Parathyroid adenoma (tissue), 2 donors: ENCODE measurements around the gene WDR72.

Experiments
- H2AFZ ChIP-seq: fragments of 300-600 bp; sonication (generic); one replicate; pipeline ENCODE4 v1.7.0; 2017; ENCODE audit warnings: antibody characterized with exemption, mild to moderate bottlenecking
- H3K27ac ChIP-seq: fragments of 300-600 bp; sonication (generic); one replicate; pipeline ENCODE4 v1.7.0; 2017
- H3K27me3 ChIP-seq: fragments of 300-600 bp; sonication (generic); one replicate; pipeline ENCODE4 v1.7.0; 2017; ENCODE audit warnings: low read length; ENCODE audit not compliant: control insufficient read depth, insufficient read depth
- H3K36me3 ChIP-seq: fragments of 300-600 bp; sonication (generic); one replicate; pipeline ENCODE4 v1.7.0; 2017; ENCODE audit warnings: low read length; ENCODE audit not compliant: control insufficient read depth, insufficient read depth
- H3K4me1 ChIP-seq: fragments of 300-600 bp; sonication (generic); one replicate; pipeline ENCODE4 v1.7.0; 2017; ENCODE audit warnings: control low read depth
- H3K4me2 ChIP-seq: fragments of 300-600 bp; sonication (generic); one replicate; pipeline ENCODE4 v1.7.0; 2017; ENCODE audit warnings: low read length
- H3K4me3 ChIP-seq: fragments of 300-600 bp; sonication (generic); one replicate; pipeline ENCODE4 v1.7.0; 2017; ENCODE audit warnings: low read depth, low read length
- H3K79me2 ChIP-seq: fragments of 300-600 bp; sonication (generic); one replicate; pipeline ENCODE4 v1.7.0; 2017; ENCODE audit warnings: control low read depth
- H3K9ac ChIP-seq: fragments of 300-600 bp; sonication (generic); one replicate; pipeline ENCODE4 v1.7.0; 2017; ENCODE audit warnings: mild to moderate bottlenecking
- H3K9me3 ChIP-seq: fragments of 300-600 bp; sonication (generic); one replicate; pipeline ENCODE4 v1.7.0; 2017; ENCODE audit warnings: low read length; ENCODE audit not compliant: control insufficient read depth
- CTCF ChIP-seq: fragments of 300-600 bp; sonication (generic); IDR thresholded peaks from one replicate; pipeline ENCODE4 v1.7.0; 2017; ENCODE audit warnings: antibody characterized with exemption, mild to moderate bottlenecking
- donor health status: primary hyperparathyroidism.

The WDR72 gene

GRCh38 chr15:53739651-53740050, 19.8 kb downstream of the WDR72 start:
- no peaks in the 10 kb centered on the region for H3K27me3 ChIP-seq
- H3K9ac ChIP-seq: no peak overlapping the region
- no peak overlapping the region for H3K4me2 ChIP-seq
- H3K4me3 ChIP-seq: no peak overlapping the region
- no peak for TF ChIP-seq CTCF
- no peaks in the 10 kb centered on the region for H3K4me1 ChIP-seq
- H3K79me2 ChIP-seq: no peaks in the 10 kb centered on the region
- H3K27ac ChIP-seq: no peak overlapping the region
- H3K36me3 ChIP-seq: no peaks in the 10 kb centered on the region
- no peak overlapping the region for H2AFZ ChIP-seq
- H3K9me3 ChIP-seq: no peaks in the 10 kb centered on the region

- Histone ChIP-seq H3K27ac (no peak overlapping the region), H3K27me3 (no peaks in the 10 kb centered on the region), H3K79me2 (no peaks in the 10 kb centered on the region), H2AFZ (no peak overlapping the region), H3K4me1 (no peaks in the 10 kb centered on the region), H3K9me3 (no peaks in the 10 kb centered on the region), H3K9ac (no peak overlapping the region), H3K4me3 (no peak overlapping the region), H3K4me2 (no peak overlapping the region), H3K36me3 (no peaks in the 10 kb centered on the region)
- no peak for TF ChIP-seq CTCF
Observed at GRCh38 chr15:53739187-53739586, 20.3 kb downstream of the WDR72 start.

GRCh38 chr15:53721334-53722087, 38.0 kb downstream of the WDR72 start:
- TF ChIP-seq CTCF: no peak
- Histone ChIP-seq H3K36me3 (no peaks in the 10 kb centered on the region), H3K27ac (no peak overlapping the region), H3K4me3 (no peak overlapping the region), H3K79me2 (no peaks in the 10 kb centered on the region), H2AFZ (no peak overlapping the region), H3K9ac (no peak overlapping the region), H3K4me2 (no peak overlapping the region), H3K9me3 (no peaks in the 10 kb centered on the region), H3K27me3 (no peaks in the 10 kb centered on the region), H3K4me1 (no peaks in the 10 kb centered on the region)

- Histone ChIP-seq H3K36me3 (no peaks in the 10 kb centered on the region), H3K9me3 (no peaks in the 10 kb centered on the region), H3K4me1 (no peaks in the 10 kb centered on the region), H3K27ac (no peak overlapping the region), H3K79me2 (no peaks in the 10 kb centered on the region), H3K27me3 (peaks cover 2% of the 10 kb centered on the region), H3K9ac (no peak overlapping the region), H2AFZ (no peak overlapping the region), H3K4me3 (no peak overlapping the region), H3K4me2 (no peak overlapping the region)
- peak; percentile 10 for TF ChIP-seq CTCF
Observed at GRCh38 chr15:53716909-53717876, 42.3 kb downstream of the WDR72 start.
